Ishikawa (cell line): Measurements from ENCODE around the gene FOS.

ENCODE experiments used
- CEBPB ChIP-seq: IDR thresholded peaks from 2 replicates; pipeline ENCODE4 v1.6.1; 2012
- CREB1 ChIP-seq: IDR thresholded peaks from 2 replicates; pipeline ENCODE4 v1.6.1; 2012; ENCODE audit warnings: low read depth
- EGR1 ChIP-seq: IDR thresholded peaks from 2 replicates; pipeline ENCODE4 v1.6.1; 2012
- EP300 ChIP-seq: IDR thresholded peaks from 2 replicates; pipeline ENCODE4 v1.6.1; 2012; ENCODE audit warnings: borderline replicate concordance
- FOXM1 ChIP-seq: IDR thresholded peaks from 2 replicates; pipeline ENCODE4 v1.6.1; 2012; ENCODE audit warnings: low read depth, borderline replicate concordance
- NFIC ChIP-seq: IDR thresholded peaks from 2 replicates; pipeline ENCODE4 v1.6.1; 2012
- RAD21 ChIP-seq: IDR thresholded peaks from 2 replicates; pipeline ENCODE4 v1.6.1; 2012; ENCODE audit warnings: low read depth
- REST ChIP-seq: IDR thresholded peaks from 2 replicates; pipeline ENCODE4 v1.6.1; 2012; ENCODE audit warnings: low read depth, mild to moderate bottlenecking
- TAF1 ChIP-seq: IDR thresholded peaks from 2 replicates; pipeline ENCODE4 v1.6.1; 2012; ENCODE audit warnings: low read depth, mild to moderate bottlenecking
- TCF12 ChIP-seq: IDR thresholded peaks from 2 replicates; pipeline ENCODE4 v1.6.1; 2012; ENCODE audit warnings: low read depth
- TEAD4 ChIP-seq: IDR thresholded peaks from 2 replicates; pipeline ENCODE4 v1.6.1; 2012
- YY1 ChIP-seq: IDR thresholded peaks from 2 replicates; pipeline ENCODE4 v1.6.1; 2012; ENCODE audit warnings: low read depth
- ZBTB7A ChIP-seq: IDR thresholded peaks from 2 replicates; pipeline ENCODE4 v1.6.1; 2012; ENCODE audit warnings: low read depth
- TF ChIP-seq, protein P1 (sequence below): IDR thresholded peaks from 2 replicates; pipeline ENCODE4 v1.6.1; 2012
- TF ChIP-seq, protein P2 (sequence below): IDR thresholded peaks from 2 replicates; pipeline ENCODE4 v1.6.1; 2012

Gene FOS

DNA sequence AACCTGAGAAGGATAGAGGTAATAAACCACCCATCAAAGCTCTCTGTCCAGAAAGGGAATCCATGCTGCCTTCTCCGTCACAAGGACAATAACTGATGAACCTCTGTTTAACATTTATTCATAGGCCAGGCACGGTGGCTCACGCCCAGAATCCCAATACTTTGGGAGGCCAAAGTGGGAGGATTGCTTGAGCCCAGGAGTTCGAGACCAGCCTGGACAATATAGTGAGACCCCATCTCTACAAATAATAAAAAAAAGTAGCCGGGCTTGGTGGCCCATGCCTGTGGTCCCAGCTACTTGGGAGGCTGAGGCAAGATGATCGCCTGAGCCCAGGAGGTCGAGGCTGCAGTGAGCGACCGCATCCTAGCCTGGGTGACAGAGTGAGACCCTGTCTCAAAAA lies 7.1 kb upstream of the FOS start:
- TF ChIP-seq, protein P1, sequence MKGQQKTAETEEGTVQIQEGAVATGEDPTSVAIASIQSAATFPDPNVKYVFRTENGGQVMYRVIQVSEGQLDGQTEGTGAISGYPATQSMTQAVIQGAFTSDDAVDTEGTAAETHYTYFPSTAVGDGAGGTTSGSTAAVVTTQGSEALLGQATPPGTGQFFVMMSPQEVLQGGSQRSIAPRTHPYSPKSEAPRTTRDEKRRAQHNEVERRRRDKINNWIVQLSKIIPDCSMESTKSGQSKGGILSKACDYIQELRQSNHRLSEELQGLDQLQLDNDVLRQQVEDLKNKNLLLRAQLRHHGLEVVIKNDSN = no peak
- no peak for TF ChIP-seq EGR1
- TF ChIP-seq TCF12 = no peak
- no peak for TF ChIP-seq RAD21
- TF ChIP-seq NFIC = no peak
- TF ChIP-seq TAF1 = no peak
- TF ChIP-seq CREB1 = no peak
- TF ChIP-seq, protein P2, sequence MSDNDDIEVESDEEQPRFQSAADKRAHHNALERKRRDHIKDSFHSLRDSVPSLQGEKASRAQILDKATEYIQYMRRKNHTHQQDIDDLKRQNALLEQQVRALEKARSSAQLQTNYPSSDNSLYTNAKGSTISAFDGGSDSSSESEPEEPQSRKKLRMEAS = no peak
- no peak for TF ChIP-seq YY1
- no peak for TF ChIP-seq ZBTB7A
- TF ChIP-seq FOXM1 = no peak
- no peak for TF ChIP-seq CEBPB
- no peak for TF ChIP-seq REST
- no peak for TF ChIP-seq EP300
- no peak for TF ChIP-seq TEAD4

DNA sequence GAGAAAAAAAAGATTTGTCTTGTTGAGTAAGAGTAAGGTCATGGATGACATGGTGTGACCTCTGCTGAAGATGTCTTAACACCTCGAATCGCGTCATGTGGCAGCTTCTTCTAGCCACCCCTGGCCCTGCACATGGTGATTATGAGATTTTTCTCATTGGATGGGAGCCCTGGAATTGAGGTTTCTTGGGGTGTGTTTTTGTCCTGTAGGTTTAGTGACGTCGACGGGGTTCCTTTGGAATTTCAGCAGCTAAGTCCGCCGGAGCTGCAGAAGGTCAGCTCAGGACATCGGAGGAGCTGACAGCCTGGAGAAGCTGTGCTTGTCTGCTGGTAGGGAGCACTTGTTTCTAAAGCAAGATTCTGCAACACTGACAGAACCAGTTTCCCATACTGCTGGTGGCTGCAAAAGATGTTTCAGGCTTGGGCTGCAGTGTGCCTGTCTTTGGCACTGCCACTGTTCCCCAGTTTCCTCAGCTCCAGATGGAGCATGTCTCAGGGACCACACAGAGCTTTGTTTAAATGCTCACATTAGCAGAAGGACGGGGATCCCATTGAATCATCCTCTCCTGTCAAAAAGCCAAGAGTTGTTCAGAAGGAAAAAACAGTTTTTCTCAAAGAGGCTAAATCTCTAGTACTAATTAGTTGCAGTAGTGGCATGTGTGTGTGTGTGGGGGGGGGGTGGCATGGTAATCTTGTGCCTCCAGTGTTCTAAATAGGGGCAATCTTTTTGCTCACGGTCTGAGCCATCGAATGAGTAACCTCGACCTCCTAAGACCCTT lies 5.2 kb upstream of the FOS start:
- no peak for TF ChIP-seq TAF1
- TF ChIP-seq EP300 = no peak
- no peak for TF ChIP-seq EGR1
- TF ChIP-seq, protein P2 = no peak
- TF ChIP-seq ZBTB7A = no peak
- no peak for TF ChIP-seq FOXM1

GRCh38 chr14:75274050-75274898 lies 4.4 kb upstream of the FOS start:
- TF ChIP-seq EP300 (no peak), TCF12 (no peak), TEAD4 (no peak), CREB1 (no peak), CEBPB (no peak), EGR1 (no peak), ZBTB7A (no peak), FOXM1 (no peak), RAD21 (no peak), TAF1 (no peak), NFIC (no peak), REST (no peak), YY1 (no peak)
- TF ChIP-seq, protein P2 = no peak
- TF ChIP-seq, protein P1 = no peak

DNA sequence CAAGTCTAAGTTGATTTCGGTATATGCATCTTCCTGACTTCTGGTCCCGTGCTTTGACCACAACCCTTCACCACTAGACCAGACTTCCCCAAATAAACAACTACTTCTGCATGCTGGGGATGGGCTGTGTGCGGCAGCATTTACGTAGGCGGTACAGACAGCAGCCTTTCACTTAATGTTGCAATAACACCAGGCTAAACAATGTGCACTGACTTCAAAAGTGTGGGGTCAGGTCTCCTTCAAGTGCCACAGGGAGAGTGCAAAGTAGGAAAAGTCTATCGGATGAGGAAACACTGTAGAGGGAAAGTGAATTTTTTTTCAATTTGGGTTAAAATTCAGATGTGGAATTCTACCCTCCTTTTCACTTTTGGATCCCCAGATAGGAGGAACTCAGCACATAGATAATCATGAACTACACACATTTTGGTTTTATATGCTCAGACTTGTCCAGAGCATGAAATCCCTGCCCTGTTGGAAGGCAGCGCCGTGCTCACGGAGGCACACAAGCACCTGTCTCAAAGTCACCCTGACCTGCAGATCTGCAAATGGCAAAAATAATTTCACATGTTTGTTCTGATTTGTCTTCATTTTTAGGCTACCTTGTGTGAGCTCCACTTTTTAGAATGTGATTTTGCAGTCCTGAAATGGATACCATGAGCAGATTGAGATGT lies 3.6 kb upstream of the FOS start:
- TF ChIP-seq YY1 (no peak), EGR1 (no peak), REST (no peak), NFIC (no peak), RAD21 (no peak), TEAD4 (no peak), CEBPB (no peak), CREB1 (no peak), FOXM1 (no peak), TAF1 (no peak), TCF12 (no peak), ZBTB7A (no peak), EP300 (no peak)
- TF ChIP-seq, protein P2 = no peak
- TF ChIP-seq, protein P1 = no peak
